GOT3 (cell line): ENCODE measurements around the gene CTSK.
"Not testable (repeated sequence)": the region's sequence is repeated elsewhere in the genome, so short reads cannot be mapped to it uniquely, and the experiment has no call there.

Source experiments
- DNase-seq: peaks from one replicate; lab custom pipeline; 2025; ENCODE audit warnings: mixed read lengths; lab: John Stamatoyannopoulos, UW

CTSK gene

GRCh38 chr1:150805899-150806298 lies 2.2 kb downstream of the CTSK start:
- DNase-seq = no peak

GRCh38 chr1:150804671-150805070 lies 3.4 kb downstream of the CTSK start:
- no peak for DNase-seq

- DNase-seq = no peak
Observed at GRCh38 chr1:150799089-150799488, 9.0 kb downstream of the CTSK start.

- no peak for DNase-seq
Observed at GRCh38 chr1:150798525-150798924, 9.5 kb downstream of the CTSK start.

GRCh38 chr1:150796374-150796773 lies 11.7 kb downstream of the CTSK start:
- DNase-seq = no peak

- not testable (repeated sequence) for DNase-seq
Observed at GRCh38 chr1:150793778-150794177, 14.3 kb downstream of the CTSK start.

GRCh38 chr1:150793221-150793620 lies 14.8 kb downstream of the CTSK start:
- no peak for DNase-seq

GRCh38 chr1:150791585-150791984 lies 16.5 kb downstream of the CTSK start:
- no peak for DNase-seq

GRCh38 chr1:150789396-150789795 lies 18.7 kb downstream of the CTSK start:
- DNase-seq = no peak

GRCh38 chr1:150788946-150789345 lies 19.1 kb downstream of the CTSK start:
- no peak for DNase-seq

GRCh38 chr1:150787455-150787854 lies 20.6 kb downstream of the CTSK start:
- DNase-seq = no peak

GRCh38 chr1:150780510-150780909 lies 27.6 kb downstream of the CTSK start:
- DNase-seq = no peak

- DNase-seq = no peak
Observed at GRCh38 chr1:150778409-150778808, 29.7 kb downstream of the CTSK start.

GRCh38 chr1:150777544-150777943 lies 30.5 kb downstream of the CTSK start:
- DNase-seq = no peak

GRCh38 chr1:150775931-150776505 lies 32.0 kb downstream of the CTSK start:
- not testable (repeated sequence) for DNase-seq

GRCh38 chr1:150775276-150775675 lies 32.8 kb downstream of the CTSK start:
- DNase-seq = no peak

- DNase-seq = no peak
Observed at GRCh38 chr1:150772326-150772725, 35.7 kb downstream of the CTSK start.

GRCh38 chr1:150767704-150768103 lies 40.4 kb downstream of the CTSK start:
- DNase-seq = not testable (repeated sequence)

GRCh38 chr1:150765977-150766301 lies 42.1 kb downstream of the CTSK start:
- not testable (repeated sequence) for DNase-seq

- DNase-seq = no peak
Observed at GRCh38 chr1:150765296-150765976, 42.6 kb downstream of the CTSK start, which contains the start of gene CTSS. TSS of gene CTSS (minus strand) at chr1:150765778. CDS start at chr1:150764763, 1,015 bp downstream.

GRCh38 chr1:150764617-150765101 lies 43.4 kb downstream of the CTSK start:
- no peak for DNase-seq

- DNase-seq = no peak
Observed at GRCh38 chr1:150763018-150763417, 45.0 kb downstream of the CTSK start.

- DNase-seq = no peak
Observed at GRCh38 chr1:150762552-150762951, 45.5 kb downstream of the CTSK start.

- DNase-seq = no peak
Observed at GRCh38 chr1:150761801-150762200, 46.3 kb downstream of the CTSK start.
